PC-9 (cell line): ENCODE measurements around the gene BCL2. TPM values are rescaled to one million over a fixed set of nuclear protein-coding genes. Genes with fewer than 3 reads are reported as not detected.

ENCODE experiments used
- BruUV-seq: library from RNA; stranded (reverse); fragments of 400-500 nt; replicated peaks from 2 replicates; lab custom pipeline; 2021; lab: Mats Ljungman, UMichigan
- CTCF ChIA-PET: fragments of 300-600 bp; sonication (Branson Sonifier 250); formaldehyde crosslinking; loops from one replicate; lab custom pipeline; 2022; ENCODE audit warnings: antibody characterized with exemption; lab: Charles Lee
- POLR2A ChIA-PET: fragments of 300-600 bp; sonication (Branson Sonifier 250); formaldehyde crosslinking; loops from one replicate; lab custom pipeline; 2022; ENCODE audit warnings: antibody characterized with exemption; ENCODE audit not compliant: unreplicated experiment; lab: Charles Lee
- DNase-seq, 2 experiments: peaks; one replicate each; pipeline versions ENCODE4 v3.0.0 to v3.0.0-alpha.2; 2015 to 2022; ENCODE audit warnings: mixed read lengths in 1 of 2
- H2AFZ ChIP-seq: fragments of 200-600 bp; sonication (generic); 2 replicates; pipeline ENCODE4 v1.8.1; 2017; ENCODE audit warnings: antibody characterized with exemption
- H3F3A ChIP-seq: fragments of 200-600 bp; sonication (generic); 2 replicates; pipeline ENCODE4 v1.8.1; 2017; ENCODE audit warnings: antibody characterized with exemption, mild to moderate bottlenecking, low read depth; ENCODE audit not compliant: insufficient read depth
- H3K27ac ChIP-seq: fragments of 200-600 bp; sonication (generic); 2 replicates; pipeline ENCODE4 v1.6.1; 2016; ENCODE audit warnings: mixed run types
- H3K27me3 ChIP-seq: fragments of 200-600 bp; sonication (generic); 2 replicates; pipeline ENCODE4 v1.6.1; 2016; ENCODE audit warnings: low read depth, mixed run types; ENCODE audit not compliant: insufficient read depth
- H3K36me3 ChIP-seq: fragments of 200-600 bp; sonication (generic); 2 replicates; pipeline ENCODE4 v1.6.1; 2016; ENCODE audit warnings: low read depth, mixed run types
- H3K4me1 ChIP-seq: fragments of 200-600 bp; sonication (generic); replicated peaks from 2 replicates; pipeline ENCODE4 v1.6.1; 2016; ENCODE audit warnings: mixed run types; ENCODE audit not compliant: insufficient read depth
- H3K4me2 ChIP-seq: fragments of 200-600 bp; sonication (generic); 2 replicates; pipeline ENCODE4 v1.6.1; 2017; ENCODE audit warnings: mixed run types
- H3K4me3 ChIP-seq: fragments of 200-600 bp; sonication (generic); 2 replicates; pipeline ENCODE4 v1.6.1; 2016; ENCODE audit warnings: mixed run types
- H3K79me2 ChIP-seq: fragments of 200-600 bp; sonication (generic); 2 replicates; pipeline ENCODE4 v1.6.1; 2017; ENCODE audit warnings: low read depth, mixed run types
- H3K9me2 ChIP-seq: fragments of 200-600 bp; sonication (generic); 2 replicates; pipeline ENCODE4 v1.8.1; 2017; ENCODE audit warnings: mild to moderate bottlenecking; ENCODE audit not compliant: insufficient read depth
- H3K9me3 ChIP-seq: fragments of 200-600 bp; sonication (generic); 2 replicates; pipeline ENCODE4 v1.8.1; 2016; ENCODE audit warnings: low read depth; ENCODE audit not compliant: insufficient read depth
- H4K20me1 ChIP-seq: fragments of 200-600 bp; sonication (generic); 2 replicates; pipeline ENCODE4 v1.8.1; 2017; ENCODE audit not compliant: insufficient read depth
- EZH2 ChIP-seq: fragments of 200-600 bp; sonication (generic); IDR thresholded peaks from 2 replicates; pipeline ENCODE4 v1.8.0; 2017; ENCODE audit warnings: antibody characterized with exemption, low read depth
- intact Hi-C: fragments of 100-400 bp; cut with micrococcal nuclease; formaldehyde crosslinking; loops from one replicate; pipeline ENCODE4 v1.10.0; 2022; ENCODE audit not compliant: unreplicated experiment
- total RNA-seq: library from RNA; stranded (reverse); gene quantifications from 2 replicates; pipeline ENCODE4 v1.2.3, GENCODE V29; 2021
- TF ChIP-seq, protein P1 (sequence below): fragments of 200-600 bp; sonication (generic); conservative IDR thresholded peaks from 2 replicates; pipeline ENCODE4 v1.6.1; 2017; ENCODE audit warnings: mixed run types, antibody characterized with exemption, mild to moderate bottlenecking, moderate library complexity

Gene BCL2
- total RNA-seq, 1 experiment from 2014 or later: 2.0 TPM

- DNase-seq: no peak
- H3K79me2 ChIP-seq: no peaks in the 10 kb centered on the region
- no peak overlapping the region for H2AFZ ChIP-seq
- TF ChIP-seq EZH2: no peak
- TF ChIP-seq, protein P1, sequence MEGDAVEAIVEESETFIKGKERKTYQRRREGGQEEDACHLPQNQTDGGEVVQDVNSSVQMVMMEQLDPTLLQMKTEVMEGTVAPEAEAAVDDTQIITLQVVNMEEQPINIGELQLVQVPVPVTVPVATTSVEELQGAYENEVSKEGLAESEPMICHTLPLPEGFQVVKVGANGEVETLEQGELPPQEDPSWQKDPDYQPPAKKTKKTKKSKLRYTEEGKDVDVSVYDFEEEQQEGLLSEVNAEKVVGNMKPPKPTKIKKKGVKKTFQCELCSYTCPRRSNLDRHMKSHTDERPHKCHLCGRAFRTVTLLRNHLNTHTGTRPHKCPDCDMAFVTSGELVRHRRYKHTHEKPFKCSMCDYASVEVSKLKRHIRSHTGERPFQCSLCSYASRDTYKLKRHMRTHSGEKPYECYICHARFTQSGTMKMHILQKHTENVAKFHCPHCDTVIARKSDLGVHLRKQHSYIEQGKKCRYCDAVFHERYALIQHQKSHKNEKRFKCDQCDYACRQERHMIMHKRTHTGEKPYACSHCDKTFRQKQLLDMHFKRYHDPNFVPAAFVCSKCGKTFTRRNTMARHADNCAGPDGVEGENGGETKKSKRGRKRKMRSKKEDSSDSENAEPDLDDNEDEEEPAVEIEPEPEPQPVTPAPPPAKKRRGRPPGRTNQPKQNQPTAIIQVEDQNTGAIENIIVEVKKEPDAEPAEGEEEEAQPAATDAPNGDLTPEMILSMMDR: no peak
- no peaks in the 10 kb centered on the region for H3F3A ChIP-seq
- ChIA-PET POLR2A (no interaction called here), CTCF (no interaction called here)
- no peaks in the 10 kb centered on the region for H3K36me3 ChIP-seq
- H3K9me3 ChIP-seq: no peaks in the 10 kb centered on the region
- no TSS peak for BruUV-seq
- no peak overlapping the region for H3K4me2 ChIP-seq
- H3K4me1 ChIP-seq: no peaks in the 10 kb centered on the region
- H3K27ac ChIP-seq: no peak overlapping the region
- H3K27me3 ChIP-seq: no peaks in the 10 kb centered on the region
- intact Hi-C loops: loop anchor here (10.0 kb wide), 1 partner anchor 302 kb away; no protein-coding TSS in a partner anchor
- no peak overlapping the region for H3K4me3 ChIP-seq
- no peaks in the 10 kb centered on the region for H3K9me2 ChIP-seq
- H4K20me1 ChIP-seq: no peaks in the 10 kb centered on the region
Measured at GRCh38 chr18:63132819-63133200, 186.8 kb downstream of the BCL2 start.

- Histone ChIP-seq H3K4me2 (no peak overlapping the region), H3K27ac (no peak overlapping the region), H3F3A (no peaks in the 10 kb centered on the region), H3K36me3 (no peaks in the 10 kb centered on the region), H3K79me2 (no peaks in the 10 kb centered on the region), H3K9me2 (no peaks in the 10 kb centered on the region), H4K20me1 (no peaks in the 10 kb centered on the region), H3K9me3 (no peaks in the 10 kb centered on the region), H3K27me3 (no peaks in the 10 kb centered on the region), H3K4me3 (no peak overlapping the region), H3K4me1 (no peaks in the 10 kb centered on the region), H2AFZ (no peak overlapping the region)
- TF ChIP-seq EZH2: no peak
- TF ChIP-seq, protein P1: no peak
- no peak for DNase-seq
- ChIA-PET CTCF (interaction anchor here (0.9 kb wide), 1 partner anchor 101 kb away, joined by 3 read pairs; no protein-coding TSS in a partner anchor), POLR2A (no interaction called here)
- intact Hi-C loops: loop anchor here (1.0 to 10.0 kb wide), 3 partner anchors 115 to 303 kb away; no protein-coding TSS in a partner anchor
- no TSS peak for BruUV-seq
Measured at GRCh38 chr18:63131959-63132818, 187.4 kb downstream of the BCL2 start.

- no TSS peak for BruUV-seq
- intact Hi-C loops: loop anchor here (1.0 to 10.0 kb wide), 3 partner anchors 115 to 303 kb away; no protein-coding TSS in a partner anchor
- H3K79me2 ChIP-seq: no peaks in the 10 kb centered on the region
- TF ChIP-seq, protein P1: peak; percentile 68
- no peak for TF ChIP-seq EZH2
- H3K9me2 ChIP-seq: no peaks in the 10 kb centered on the region
- POLR2A ChIA-PET: no interaction called here
- no peaks in the 10 kb centered on the region for H3K4me1 ChIP-seq
- no peaks in the 10 kb centered on the region for H3K36me3 ChIP-seq
- no peak overlapping the region for H3K4me2 ChIP-seq
- no peak overlapping the region for H3K27ac ChIP-seq
- no peaks in the 10 kb centered on the region for H3K9me3 ChIP-seq
- no peaks in the 10 kb centered on the region for H3K27me3 ChIP-seq
- no peaks in the 10 kb centered on the region for H3F3A ChIP-seq
- CTCF ChIA-PET: interaction anchor here (0.5 to 0.9 kb wide), 2 partner anchors 100 to 194 kb away, joined by 3 to 7 read pairs; no protein-coding TSS in a partner anchor
- DNase-seq: peak in 1 of 2 experiments; percentile 7
- no peaks in the 10 kb centered on the region for H4K20me1 ChIP-seq
- no peak overlapping the region for H3K4me3 ChIP-seq
- no peak overlapping the region for H2AFZ ChIP-seq
Measured at GRCh38 chr18:63131106-63131958, 188.2 kb downstream of the BCL2 start.
